Measurements from ENCODE around the gene CCDC85A. TPM values are rescaled to one million over a fixed set of nuclear protein-coding genes. Genes with fewer than 3 reads are reported as not detected.

CCDC85A gene
- total RNA-seq, 1 donor from 2014 or later, result 22.2 TPM

- intact Hi-C loops (cut with DNase I), result no loop called here
- Histone ChIP-seq H3K4me1 (no peaks in the 10 kb centered on the region), H3K36me3 (no peaks in the 10 kb centered on the region), H3K27ac (no peak overlapping the region), H3K9me3 (no peaks in the 10 kb centered on the region), H3K4me3 (no peak overlapping the region), H3K27me3 (no peaks in the 10 kb centered on the region)
- ATAC-seq (no peak), DNase-seq (no peak)
- no peak for TF ChIP-seq CTCF (IDR thresholded peaks at IDR 0.05)
Measured at GRCh38 chr2:56231361-56231760, 47.6 kb downstream of the CCDC85A start.

GRCh38 chr2:56232912-56233311, 49.1 kb downstream of the CCDC85A start:
- no peak for DNase-seq
- Histone ChIP-seq H3K9me3 (no peaks in the 10 kb centered on the region), H3K4me1 (no peaks in the 10 kb centered on the region), H3K4me3 (no peak overlapping the region), H3K36me3 (no peaks in the 10 kb centered on the region), H3K27me3 (no peaks in the 10 kb centered on the region), H3K27ac (no peak overlapping the region)
- intact Hi-C loops (cut with DNase I), result no loop called here
- TF ChIP-seq CTCF (IDR thresholded peaks at IDR 0.05), result no peak
- ATAC-seq, result no peak

GRCh38 chr2:56234241-56234640, 50.5 kb downstream of the CCDC85A start:
- DNase-seq, result no peak
- Histone ChIP-seq H3K4me3 (no peak overlapping the region), H3K27me3 (no peaks in the 10 kb centered on the region), H3K36me3 (no peaks in the 10 kb centered on the region), H3K9me3 (no peaks in the 10 kb centered on the region), H3K4me1 (no peaks in the 10 kb centered on the region), H3K27ac (no peak overlapping the region)
- TF ChIP-seq CTCF (IDR thresholded peaks at IDR 0.05), result no peak
- intact Hi-C loops (cut with DNase I), result no loop called here
- no peak for ATAC-seq

GRCh38 chr2:56239030-56239429, 55.2 kb downstream of the CCDC85A start:
- intact Hi-C loops (cut with DNase I), result no loop called here
- ATAC-seq (no peak), DNase-seq (no peak)
- no peaks in the 10 kb centered on the region for H3K27me3 ChIP-seq
- no peak overlapping the region for H3K4me3 ChIP-seq
- H3K36me3 ChIP-seq, result no peaks in the 10 kb centered on the region
- no peaks in the 10 kb centered on the region for H3K4me1 ChIP-seq
- TF ChIP-seq CTCF (IDR thresholded peaks at IDR 0.05), result no peak
- no peak overlapping the region for H3K27ac ChIP-seq
- no peaks in the 10 kb centered on the region for H3K9me3 ChIP-seq

GRCh38 chr2:56239437-56239836, 55.6 kb downstream of the CCDC85A start:
- ATAC-seq (no peak), DNase-seq (no peak)
- Histone ChIP-seq H3K9me3 (no peaks in the 10 kb centered on the region), H3K27me3 (no peaks in the 10 kb centered on the region), H3K4me1 (no peaks in the 10 kb centered on the region), H3K4me3 (no peak overlapping the region), H3K36me3 (no peaks in the 10 kb centered on the region), H3K27ac (no peak overlapping the region)
- intact Hi-C loops (cut with DNase I), result no loop called here
- no peak for TF ChIP-seq CTCF (IDR thresholded peaks at IDR 0.05)

DNA sequence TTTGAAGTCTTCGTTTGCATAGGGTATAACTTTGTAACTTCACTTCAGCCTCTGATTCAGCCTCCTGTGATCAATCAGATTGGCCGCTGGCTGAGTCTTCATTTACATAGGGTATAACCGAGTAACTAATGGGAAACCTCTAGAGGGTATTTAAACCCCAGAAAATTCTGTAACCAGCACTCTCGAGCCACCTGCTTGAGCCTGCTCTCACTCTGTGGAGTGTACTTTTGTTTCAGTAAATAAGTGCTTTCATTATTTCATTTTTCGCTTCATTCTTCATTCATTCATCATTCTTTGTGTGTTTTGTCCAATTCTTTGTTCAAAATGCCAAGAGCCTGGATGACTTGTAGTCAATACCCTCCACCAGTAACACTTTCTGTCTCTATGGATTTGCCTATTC, 56.4 kb downstream of the CCDC85A start:
- Histone ChIP-seq H3K4me1 (no peaks in the 10 kb centered on the region), H3K9me3 (no peaks in the 10 kb centered on the region), H3K27me3 (no peaks in the 10 kb centered on the region), H3K27ac (no peak overlapping the region), H3K4me3 (no peak overlapping the region), H3K36me3 (no peaks in the 10 kb centered on the region)
- DNase-seq (no peak), ATAC-seq (no peak)
- intact Hi-C loops (cut with DNase I), result no loop called here
- TF ChIP-seq CTCF (IDR thresholded peaks at IDR 0.05), result no peak

Data from upper lobe of right lung (tissue), 1 donor.